HepG2 (cell line): ENCODE results near the gene CLPTM1. TPM values are rescaled to one million over a fixed set of nuclear protein-coding genes. Genes with fewer than 3 reads are reported as not detected.

Source experiments
- CCDC6 ChIP-seq: sonication (generic); formaldehyde crosslinking; IDR thresholded peaks from 2 replicates; pipeline ENCODE4 v1.8.1; 2022; ENCODE audit warnings: mild to moderate bottlenecking, missing genetic modification reagents, moderate library complexity
- CEBPZ ChIP-seq: IDR thresholded peaks from 2 replicates; pipeline ENCODE4 v1.6.1; 2012; ENCODE audit warnings: low read length, improper control_type of control experiment
- E2F1 ChIP-seq: sonication (generic); formaldehyde crosslinking; IDR thresholded peaks from 2 replicates; pipeline ENCODE4 v1.5.0; 2020; ENCODE audit warnings: missing genetic modification reagents
- FOXA3 ChIP-seq: IDR thresholded peaks from 2 replicates; pipeline ENCODE4 v1.6.1; 2016; ENCODE audit warnings: missing genetic modification reagents, missing compliant biosample characterization
- MAFF ChIP-seq: IDR thresholded peaks from 2 replicates; pipeline ENCODE4 v1.6.1; 2011; ENCODE audit warnings: low read depth, low read length, improper control_type of control experiment
- MED13 ChIP-seq: sonication (generic); formaldehyde crosslinking; IDR thresholded peaks from 2 replicates; pipeline ENCODE4 v1.5.0; 2020; ENCODE audit warnings: missing genetic modification reagents
- NONO ChIP-seq, 2 experiments: fragments of 450-650 bp in 1 of 2; sonication (generic) in 1 of 2; formaldehyde crosslinking in 1 of 2; IDR thresholded peaks in 1 of 2; conservative IDR thresholded peaks in 1 of 2; 2 replicates each; pipeline versions ENCODE4 v1.6.1 to v1.8.0; 2017 to 2022; ENCODE audit warnings: mild to moderate bottlenecking in 1 of 2, missing genetic modification reagents in 1 of 2, moderate library complexity in 1 of 2
- PHF5A ChIP-seq: IDR thresholded peaks from one replicate; pipeline ENCODE4 v1.6.1; 2018; ENCODE audit warnings: low read depth, missing genetic modification reagents; ENCODE audit not compliant: unreplicated experiment
- RFX3 ChIP-seq: IDR thresholded peaks from 2 replicates; pipeline ENCODE4 v1.6.1; 2016; ENCODE audit warnings: missing biosample characterization, missing genetic modification reagents
- SIX1 ChIP-seq: sonication (generic); formaldehyde crosslinking; IDR thresholded peaks from 2 replicates; pipeline ENCODE4 v1.4.0; 2020; ENCODE audit warnings: missing genetic modification reagents, borderline replicate concordance
- ZMYM3 ChIP-seq: sonication (generic); formaldehyde crosslinking; IDR thresholded peaks from 2 replicates; pipeline ENCODE4 v1.5.1; 2020; ENCODE audit warnings: mild to moderate bottlenecking, missing genetic modification reagents
- ZNF225 ChIP-seq: sonication (generic); formaldehyde crosslinking; IDR thresholded peaks from 2 replicates; pipeline ENCODE4 v1.4.0; 2020; ENCODE audit warnings: mild to moderate bottlenecking, missing genetic modification reagents
- ZNF333 ChIP-seq: sonication (generic); formaldehyde crosslinking; IDR thresholded peaks from 2 replicates; pipeline ENCODE4 v1.4.0; 2020; ENCODE audit warnings: mild to moderate bottlenecking, missing genetic modification reagents, borderline replicate concordance
- ZNF619 ChIP-seq: sonication (generic); formaldehyde crosslinking; IDR thresholded peaks from 2 replicates; pipeline ENCODE4 v1.4.0; 2020; ENCODE audit warnings: mild to moderate bottlenecking, missing genetic modification reagents
- ZNF775 ChIP-seq: sonication (generic); formaldehyde crosslinking; IDR thresholded peaks from 2 replicates; pipeline ENCODE4 v1.4.0; 2020; ENCODE audit warnings: missing genetic modification reagents, mild to moderate bottlenecking, moderate library complexity, borderline replicate concordance
- polyA plus RNA-seq, 8 experiments: library from polyadenylated mRNA; depleted of rRNA in 3 of 8; stranded (reverse) in 7 of 8; unstranded in 1 of 8; fragments of >200 nt; fragmentation: Illumina TruSeq in 4 of 8; extraction: Trizol in 4 of 8; gene quantifications; 2 replicates each; pipeline versions ENCODE4 v1.2.1 to v1.2.3, GENCODE V29; 2011 to 2016; ENCODE audit warnings: low read depth in 4 of 8, missing spikeins in 1 of 8, mixed read lengths in 1 of 8; ENCODE audit not compliant: insufficient read depth in 1 of 8
- total RNA-seq, 5 experiments: library from RNA; depleted of rRNA; stranded (reverse); fragments of >200 nt; fragmentation: Illumina TruSeq; extraction: Trizol; gene quantifications; 2 replicates each; pipeline ENCODE4 v1.2.3, GENCODE V29; 2016; ENCODE audit warnings: low read depth in 1 of 5
- TF ChIP-seq, protein P1 (sequence below): sonication (generic); formaldehyde crosslinking; IDR thresholded peaks from 2 replicates; pipeline ENCODE4 v1.8.0; 2022; ENCODE audit warnings: missing genetic modification reagents, low read depth, mild to moderate bottlenecking, borderline replicate concordance
- TF ChIP-seq, protein P2 (sequence below), 2 experiments: sonication (generic) in 1 of 2; formaldehyde crosslinking in 1 of 2; IDR thresholded peaks; 2 replicates each; pipeline versions ENCODE4 v1.4.0 to v1.6.1; 2018 to 2020; ENCODE audit warnings: missing genetic modification reagents in 2 of 2, borderline replicate concordance in 1 of 2, low read depth in 1 of 2, mild to moderate bottlenecking in 1 of 2, missing biosample characterization in 1 of 2
- TF ChIP-seq, protein P3 (sequence below): sonication (generic); formaldehyde crosslinking; IDR thresholded peaks from 2 replicates; pipeline ENCODE4 v1.4.0; 2020; ENCODE audit warnings: missing genetic modification reagents

The CLPTM1 gene
- total and polyA plus RNA-seq, 2 of the 13 experiments (the other 11 are each of a cell fraction or from before 2014, with no cell fraction given), result 34.9 to 42.8 TPM

DNA sequence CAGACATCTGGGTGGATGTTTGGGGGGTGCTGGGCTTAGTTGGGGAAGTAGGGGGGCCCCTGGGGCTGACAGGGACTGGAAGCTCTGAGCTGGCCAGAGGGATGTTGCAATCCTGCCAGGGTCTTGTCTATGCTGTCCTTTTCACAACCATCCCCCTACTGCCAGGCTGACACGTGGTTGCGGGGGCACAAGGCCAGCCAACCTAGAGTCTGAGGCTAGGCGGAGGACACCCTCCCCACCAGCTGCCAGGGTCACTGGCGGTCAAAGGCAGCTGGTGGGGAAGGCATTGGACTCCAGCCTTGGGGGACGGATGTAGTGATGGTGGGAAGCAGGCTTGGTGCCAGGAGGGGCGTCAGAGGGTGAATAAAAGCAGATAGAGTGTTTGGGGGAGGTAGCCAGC is 42.3 kb upstream of the CLPTM1 start (continued):
- no peak for TF ChIP-seq E2F1
- no peak for TF ChIP-seq RFX3 (CRISPR knock-in tag)
- TF ChIP-seq, protein P1, sequence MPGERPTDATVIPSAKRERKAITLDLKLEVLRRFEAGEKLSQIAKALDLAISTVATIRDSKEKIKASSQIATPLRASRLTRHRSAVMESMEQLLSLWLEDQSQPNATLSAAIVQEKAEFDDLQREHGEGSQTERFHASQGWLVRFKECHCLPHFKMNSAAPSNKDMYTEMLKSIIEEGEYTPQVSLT (CRISPR knock-in tag), result no peak
- TF ChIP-seq CEBPZ, result no peak
- 0 out of 2 replicates have a peak, but pooled peaks have one; percentile 25 for TF ChIP-seq ZNF225 (CRISPR knock-in tag)
- peak; percentile 75; the same call in 1 of the 2 replicates for TF ChIP-seq ZMYM3 (CRISPR knock-in tag)
- no peak for TF ChIP-seq ZNF619 (CRISPR knock-in tag)
- TF ChIP-seq, protein P2, sequence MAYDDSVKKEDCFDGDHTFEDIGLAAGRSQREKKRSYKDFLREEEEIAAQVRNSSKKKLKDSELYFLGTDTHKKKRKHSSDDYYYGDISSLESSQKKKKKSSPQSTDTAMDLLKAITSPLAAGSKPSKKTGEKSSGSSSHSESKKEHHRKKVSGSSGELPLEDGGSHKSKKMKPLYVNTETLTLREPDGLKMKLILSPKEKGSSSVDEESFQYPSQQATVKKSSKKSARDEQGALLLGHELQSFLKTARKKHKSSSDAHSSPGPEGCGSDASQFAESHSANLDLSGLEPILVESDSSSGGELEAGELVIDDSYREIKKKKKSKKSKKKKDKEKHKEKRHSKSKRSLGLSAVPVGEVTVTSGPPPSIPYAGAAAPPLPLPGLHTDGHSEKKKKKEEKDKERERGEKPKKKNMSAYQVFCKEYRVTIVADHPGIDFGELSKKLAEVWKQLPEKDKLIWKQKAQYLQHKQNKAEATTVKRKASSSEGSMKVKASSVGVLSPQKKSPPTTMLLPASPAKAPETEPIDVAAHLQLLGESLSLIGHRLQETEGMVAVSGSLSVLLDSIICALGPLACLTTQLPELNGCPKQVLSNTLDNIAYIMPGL (CRISPR knock-in tag; IDR thresholded peaks at IDR 0.05; ENCODE audit: borderline replicate concordance in 1 of 2, low read depth in 1 of 2), result peak; percentile 34 to 67; a peak in 2 of 4 replicates
- TF ChIP-seq MED13, result no peak
- no peak for TF ChIP-seq NONO (IDR thresholded peaks at IDR 0.05)
- TF ChIP-seq NONO (CRISPR knock-in tag; conservative IDR thresholded peaks at IDR 0.05), result peak; percentile 74
- peak; percentile 81 for TF ChIP-seq FOXA3 (CRISPR knock-in tag)
- no peak for TF ChIP-seq PHF5A
- no peak for TF ChIP-seq ZNF775
- no peak for TF ChIP-seq SIX1 (CRISPR knock-in tag)
- TF ChIP-seq CCDC6 (CRISPR knock-in tag), result peak; percentile 62; the same call in 1 of the 2 replicates
- TF ChIP-seq, protein P3, sequence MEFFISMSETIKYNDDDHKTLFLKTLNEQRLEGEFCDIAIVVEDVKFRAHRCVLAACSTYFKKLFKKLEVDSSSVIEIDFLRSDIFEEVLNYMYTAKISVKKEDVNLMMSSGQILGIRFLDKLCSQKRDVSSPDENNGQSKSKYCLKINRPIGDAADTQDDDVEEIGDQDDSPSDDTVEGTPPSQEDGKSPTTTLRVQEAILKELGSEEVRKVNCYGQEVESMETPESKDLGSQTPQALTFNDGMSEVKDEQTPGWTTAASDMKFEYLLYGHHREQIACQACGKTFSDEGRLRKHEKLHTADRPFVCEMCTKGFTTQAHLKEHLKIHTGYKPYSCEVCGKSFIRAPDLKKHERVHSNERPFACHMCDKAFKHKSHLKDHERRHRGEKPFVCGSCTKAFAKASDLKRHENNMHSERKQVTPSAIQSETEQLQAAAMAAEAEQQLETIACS (CRISPR knock-in tag), result no peak
- no peak for TF ChIP-seq ZNF333 (CRISPR knock-in tag)
- TF ChIP-seq MAFF, result no peak
